Peyer's patch (tissue), 4 donors: ENCODE data around the gene OTOP3.

Experiments used
- CTCF ChIP-seq, 6 experiments: fragments of 450-650 bp in 4 of 6; fragments of 200-600 bp in 2 of 6; sonication (generic) in 1 of 6; IDR thresholded peaks; one replicate each; pipeline ENCODE4 v1.5.1; 2017 to 2019; ENCODE audit warnings: antibody characterized with exemption in 6 of 6, mild to moderate bottlenecking in 3 of 6, moderate library complexity in 1 of 6
- POLR2A ChIP-seq, 2 donors: fragments of 450-650 bp; IDR thresholded peaks; one replicate each; pipeline ENCODE4 v1.5.1; 2017; ENCODE audit warnings: antibody characterized with exemption in 2 of 2, mild to moderate bottlenecking in 2 of 2, moderate library complexity in 2 of 2

GRCh38 chr17:74979408-74980146 lies 43.9 kb downstream of the OTOP3 start:
- TF ChIP-seq POLR2A (IDR thresholded peaks at IDR 0.05) (no peak), CTCF (IDR thresholded peaks at IDR 0.05) (no peak)
